ENCODE measurements around the gene P2RY11. TPM values are rescaled to one million over a fixed set of nuclear protein-coding genes. Genes with fewer than 3 reads are reported as not detected.

P2RY11 gene
- total RNA-seq, 2 donors from 2014 or later: 65.4 to 73.9 TPM

- DNase-seq (no peak), ATAC-seq (replicated peaks in 1 of 2) (no peak)
- H3K4me1 Mint-ChIP-seq (ENCODE audit: low read depth): peaks cover 7% of the 10 kb centered on the region
- H3K27me3 Mint-ChIP-seq (ENCODE audit: low read depth): no peaks in the 10 kb centered on the region
- H3K27ac Mint-ChIP-seq: no peak overlapping the region
- peaks cover 0 to 4% of the 10 kb centered on the region in 2 donors for H3K36me3 Mint-ChIP-seq (ENCODE audit: insufficient read depth in 2 of 2)
- H3K4me3 Mint-ChIP-seq: no peak overlapping the region
- no peaks in the 10 kb centered on the region for H3K9me3 Mint-ChIP-seq
Observed at GRCh38 chr19:10124429-10124828, 12.9 kb downstream of the P2RY11 start.

- Mint-ChIP-seq H3K9me3 (no peaks in the 10 kb centered on the region), H3K4me3 (no peak overlapping the region), H3K27ac (no peak overlapping the region), H3K27me3 (ENCODE audit: low read depth) (no peaks in the 10 kb centered on the region), H3K36me3 (ENCODE audit: insufficient read depth in 2 of 2) (peaks cover 0 to 9% of the 10 kb centered on the region in 2 donors), H3K4me1 (ENCODE audit: low read depth) (no peaks in the 10 kb centered on the region)
- DNase-seq (no peak), ATAC-seq (replicated peaks in 1 of 2) (no peak)
Observed at GRCh38 chr19:10126213-10126639, 14.7 kb downstream of the P2RY11 start.

- H3K27ac Mint-ChIP-seq: no peak overlapping the region
Observed at GRCh38 chr19:10132905-10133304, 21.4 kb downstream of the P2RY11 start.

GRCh38 chr19:10133596-10133995 is 22.1 kb downstream of the P2RY11 start:
- Mint-ChIP-seq H3K27me3 (ENCODE audit: low read depth) (no peaks in the 10 kb centered on the region), H3K36me3 (ENCODE audit: insufficient read depth in 2 of 2) (peaks cover 5 to 23% of the 10 kb centered on the region in 2 donors), H3K27ac (no peak overlapping the region), H3K4me1 (ENCODE audit: low read depth) (no peaks in the 10 kb centered on the region), H3K9me3 (no peaks in the 10 kb centered on the region), H3K4me3 (no peak overlapping the region)
- no peak for DNase-seq
- no peak for ATAC-seq (replicated peaks in 1 of 2)

More at GRCh38 chr19:10132905-10133304, 21.4 kb downstream of the P2RY11 start:
- Mint-ChIP-seq H3K27me3 (ENCODE audit: low read depth) (no peaks in the 10 kb centered on the region), H3K4me1 (ENCODE audit: low read depth) (no peaks in the 10 kb centered on the region), H3K4me3 (no peak overlapping the region), H3K36me3 (ENCODE audit: insufficient read depth in 2 of 2) (peaks cover 5 to 25% of the 10 kb centered on the region in 2 donors), H3K9me3 (no peaks in the 10 kb centered on the region)
- DNase-seq (no peak), ATAC-seq (replicated peaks in 1 of 2) (no peak)

- no peak for ATAC-seq (replicated peaks in 1 of 2)
Observed at GRCh38 chr19:10134040-10134439, 22.5 kb downstream of the P2RY11 start.

GRCh38 chr19:10135551-10136334 is 24.2 kb downstream of the P2RY11 start:
- ATAC-seq (replicated peaks in 1 of 2) (no peak), DNase-seq (no peak)
- Mint-ChIP-seq H3K4me1 (ENCODE audit: low read depth) (no peaks in the 10 kb centered on the region), H3K36me3 (ENCODE audit: insufficient read depth in 2 of 2) (peaks cover 5 to 23% of the 10 kb centered on the region in 2 donors), H3K9me3 (no peaks in the 10 kb centered on the region), H3K4me3 (no peak overlapping the region), H3K27ac (no peak overlapping the region), H3K27me3 (ENCODE audit: low read depth) (no peaks in the 10 kb centered on the region)

More at GRCh38 chr19:10134040-10134439, 22.5 kb downstream of the P2RY11 start:
- Mint-ChIP-seq H3K36me3 (ENCODE audit: insufficient read depth in 2 of 2) (peaks cover 5 to 23% of the 10 kb centered on the region in 2 donors), H3K27ac (no peak overlapping the region), H3K9me3 (no peaks in the 10 kb centered on the region), H3K4me3 (no peak overlapping the region), H3K4me1 (ENCODE audit: low read depth) (no peaks in the 10 kb centered on the region), H3K27me3 (ENCODE audit: low read depth) (no peaks in the 10 kb centered on the region)
- no peak for DNase-seq

- ATAC-seq (replicated peaks in 1 of 2) (no peak), DNase-seq (no peak)
- Mint-ChIP-seq H3K36me3 (ENCODE audit: insufficient read depth in 2 of 2) (peaks cover 3 to 25% of the 10 kb centered on the region in 2 donors), H3K27me3 (ENCODE audit: low read depth) (no peaks in the 10 kb centered on the region), H3K4me3 (no peak overlapping the region), H3K4me1 (ENCODE audit: low read depth) (no peaks in the 10 kb centered on the region), H3K9me3 (no peaks in the 10 kb centered on the region), H3K27ac (no peak overlapping the region)
Observed at GRCh38 chr19:10136936-10137335, 25.4 kb downstream of the P2RY11 start.

GRCh38 chr19:10137751-10138682 is 26.5 kb downstream of the P2RY11 start:
- H3K4me3 Mint-ChIP-seq: no peak overlapping the region
- H3K27me3 Mint-ChIP-seq (ENCODE audit: low read depth): no peaks in the 10 kb centered on the region
- H3K27ac Mint-ChIP-seq: no peak overlapping the region
- peaks cover 3 to 27% of the 10 kb centered on the region in 2 donors for H3K36me3 Mint-ChIP-seq (ENCODE audit: insufficient read depth in 2 of 2)
- H3K4me1 Mint-ChIP-seq (ENCODE audit: low read depth): peaks cover 5% of the 10 kb centered on the region
- no peaks in the 10 kb centered on the region for H3K9me3 Mint-ChIP-seq
- DNase-seq (no peak), ATAC-seq (replicated peaks in 1 of 2) (no peak)

GRCh38 chr19:10138879-10139795 is 27.6 kb downstream of the P2RY11 start:
- peaks cover 14% of the 10 kb centered on the region for H3K4me1 Mint-ChIP-seq (ENCODE audit: low read depth)
- H3K4me3 Mint-ChIP-seq: no peak overlapping the region
- peaks cover 2 to 23% of the 10 kb centered on the region in 2 donors for H3K36me3 Mint-ChIP-seq (ENCODE audit: insufficient read depth in 2 of 2)
- no peak for DNase-seq
- ATAC-seq (replicated peaks in 1 of 2): no peak
- no peaks in the 10 kb centered on the region for H3K9me3 Mint-ChIP-seq
- H3K27ac Mint-ChIP-seq: no peak overlapping the region
- no peaks in the 10 kb centered on the region for H3K27me3 Mint-ChIP-seq (ENCODE audit: low read depth)

GRCh38 chr19:10139952-10140351 is 28.5 kb downstream of the P2RY11 start:
- no peaks in the 10 kb centered on the region for H3K9me3 Mint-ChIP-seq
- H3K4me3 Mint-ChIP-seq: no peak overlapping the region
- peaks cover 2 to 23% of the 10 kb centered on the region in 2 donors for H3K36me3 Mint-ChIP-seq (ENCODE audit: insufficient read depth in 2 of 2)
- DNase-seq: no peak
- H3K27me3 Mint-ChIP-seq (ENCODE audit: low read depth): no peaks in the 10 kb centered on the region
- no peak overlapping the region for H3K27ac Mint-ChIP-seq
- ATAC-seq (replicated peaks in 1 of 2): no peak
- H3K4me1 Mint-ChIP-seq (ENCODE audit: low read depth): peaks cover 22% of the 10 kb centered on the region

- Mint-ChIP-seq H3K36me3 (ENCODE audit: insufficient read depth in 2 of 2) (peaks cover 10 to 38% of the 10 kb centered on the region in 2 donors), H3K4me3 (no peak overlapping the region), H3K27me3 (ENCODE audit: low read depth) (no peaks in the 10 kb centered on the region), H3K4me1 (ENCODE audit: low read depth) (peaks cover 31% of the 10 kb centered on the region), H3K9me3 (no peaks in the 10 kb centered on the region), H3K27ac (no peak overlapping the region)
- no peak for DNase-seq
- no peak for ATAC-seq (replicated peaks in 1 of 2)
Observed at GRCh38 chr19:10141479-10141878, 30.0 kb downstream of the P2RY11 start.

GRCh38 chr19:10141973-10142372 is 30.5 kb downstream of the P2RY11 start:
- ATAC-seq (replicated peaks in 1 of 2): no peak
- Mint-ChIP-seq H3K4me3 (no peak overlapping the region), H3K4me1 (ENCODE audit: low read depth) (peaks cover 33% of the 10 kb centered on the region), H3K36me3 (ENCODE audit: insufficient read depth in 2 of 2) (peaks cover 10 to 40% of the 10 kb centered on the region in 2 donors), H3K27ac (peak overlapping the region; percentile 42), H3K9me3 (no peaks in the 10 kb centered on the region), H3K27me3 (ENCODE audit: low read depth) (no peaks in the 10 kb centered on the region)
- no peak for DNase-seq

Data from activated T-cell treated with anti-CD3 and anti-CD28 coated beads, Interleukin-2, amount 50 U/mL, for 72 hours (primary cell).